HepG2 (cell line): ENCODE data around the gene NALCN. TPM values are rescaled to one million over a fixed set of nuclear protein-coding genes. Genes with fewer than 3 reads are reported as not detected.

ENCODE experiments used
- ATAC-seq: fragments of 200-7000 bp; cut with Tn5 transposase; 3 replicates; pipeline ENCODE4 v1.9.1; 2020; ENCODE audit warnings: mild to moderate bottlenecking, moderate library complexity
- BruUV-seq: library from RNA; stranded (reverse); fragments of 400-500 nt; replicated peaks from 2 replicates; lab custom pipeline; 2021; lab: Mats Ljungman, UMichigan
- CTCF ChIA-PET: fragments of 300-600 bp; formaldehyde crosslinking; extraction: SDS; loops from one replicate; lab custom pipeline; 2021; ENCODE audit warnings: low total read pairs, inconsistent platforms, low intra/inter-chr PET ratio; lab: Yijun Ruan, JAX
- POLR2A ChIA-PET: fragments of 350-600 bp; sonication (Branson Sonifier 250); formaldehyde crosslinking; loops from one replicate; lab custom pipeline; 2020; ENCODE audit warnings: antibody characterized with exemption, inconsistent platforms; lab: Yijun Ruan, JAX
- DNase-seq: peaks from one replicate; pipeline ENCODE4 v3.0.0-alpha.2; 2015; ENCODE audit warnings: low spot score
- FAIRE-seq: peaks from 3 replicates; lab custom pipeline; 2011; peaks lifted over from hg19 to GRCh38; lab: Jason Lieb, UNC
- H2AFZ ChIP-seq: one replicate; pipeline ENCODE4 v1.6.1; 2011; ENCODE audit warnings: low read length, inconsistent platforms
- H3K27ac ChIP-seq: fragments of 300-600 bp; 3 replicates; pipeline ENCODE4 v1.8.0; 2011; ENCODE audit warnings: mixed run types, mild to moderate bottlenecking, mixed read lengths, low read length, inconsistent platforms; ENCODE audit not compliant: insufficient read depth; ENCODE audit errors: extremely low read length
- H3K27me3 ChIP-seq, 2 experiments: fragments of 200-600 bp in 1 of 2; 2 replicates in 1 of 2; 3 replicates in 1 of 2; pipeline versions ENCODE4 v1.6.0 to v1.8.0; 2011; ENCODE audit warnings: low read length in 2 of 2, mild to moderate bottlenecking in 2 of 2, moderate library complexity in 2 of 2, inconsistent platforms in 1 of 2; ENCODE audit not compliant: insufficient read depth in 2 of 2, control insufficient read depth in 1 of 2
- H3K36me3 ChIP-seq, 2 experiments: fragments of 200-600 bp in 1 of 2; replicated peaks in 1 of 2; 2 replicates in 1 of 2; 3 replicates in 1 of 2; pipeline versions ENCODE4 v1.5.1 to v1.8.0; 2011; ENCODE audit warnings: low read length in 2 of 2, inconsistent platforms in 1 of 2; ENCODE audit not compliant: insufficient read depth in 2 of 2, control insufficient read depth in 1 of 2
- H3K4me1 ChIP-seq: 2 replicates; pipeline ENCODE4 v1.5.1; 2012; ENCODE audit warnings: low read length, inconsistent platforms; ENCODE audit not compliant: insufficient read depth
- H3K4me2 ChIP-seq: 2 replicates; pipeline ENCODE4 v1.6.0; 2011; ENCODE audit warnings: low read depth, low read length, inconsistent platforms
- H3K4me3 ChIP-seq, 3 experiments: fragments of 200-600 bp in 1 of 3; sonication (generic), shearing (Covaris generic) in 1 of 3; replicated peaks in 1 of 3; 2 replicates each; pipeline ENCODE4 v1.5.1; 2011 to 2016; ENCODE audit warnings: low read length in 3 of 3, inconsistent platforms in 2 of 3, low read depth in 2 of 3, mild to moderate bottlenecking in 2 of 3, control low read depth in 1 of 3, mixed read lengths in 1 of 3; ENCODE audit not compliant: insufficient read depth in 1 of 3
- H3K79me2 ChIP-seq: one replicate; pipeline ENCODE4 v1.6.1; 2011; ENCODE audit warnings: low read length, inconsistent platforms; ENCODE audit not compliant: insufficient read depth
- H3K9ac ChIP-seq: 2 replicates; pipeline ENCODE4 v1.6.0; 2011; ENCODE audit warnings: mild to moderate bottlenecking, low read depth, low read length, inconsistent platforms; ENCODE audit not compliant: insufficient read depth
- H3K9me3 ChIP-seq: 2 replicates; pipeline ENCODE4 v1.5.1; 2012; ENCODE audit warnings: mild to moderate bottlenecking, low read length
- H4K20me1 ChIP-seq: 2 replicates; pipeline ENCODE4 v1.6.0; 2011; ENCODE audit warnings: inconsistent platforms, mild to moderate bottlenecking, low read length, moderate library complexity; ENCODE audit not compliant: insufficient read depth
- AGO2 ChIP-seq: fragments of 200-400 bp; formaldehyde crosslinking; optimal IDR thresholded peaks from 2 replicates; pipeline ENCODE3; 2017; ENCODE audit warnings: mild to moderate bottlenecking, low read depth, low read length, moderate library complexity
- CEBPB ChIP-seq: IDR thresholded peaks from 2 replicates; pipeline ENCODE4 v1.6.1; 2011; ENCODE audit warnings: low read depth, low read length, improper control_type of control experiment, borderline replicate concordance
- ESRRA ChIP-seq: sonication (generic); formaldehyde crosslinking; IDR thresholded peaks from 2 replicates; pipeline ENCODE4 v1.5.1; 2020; ENCODE audit warnings: mild to moderate bottlenecking, low read depth, missing genetic modification reagents
- HDAC1 ChIP-seq: sonication (generic); formaldehyde crosslinking; IDR thresholded peaks from 2 replicates; pipeline ENCODE4 v1.5.1; 2020; ENCODE audit warnings: mild to moderate bottlenecking, missing genetic modification reagents
- MBD4 ChIP-seq: IDR thresholded peaks from 2 replicates; pipeline ENCODE4 v1.6.1; 2012; ENCODE audit warnings: low read length, inconsistent platforms, borderline replicate concordance
- STAT5B ChIP-seq: sonication (generic); formaldehyde crosslinking; IDR thresholded peaks from 2 replicates; pipeline ENCODE4 v1.4.0; 2020; ENCODE audit warnings: missing genetic modification reagents
- ZNF782 ChIP-seq: sonication (generic); formaldehyde crosslinking; IDR thresholded peaks from 2 replicates; pipeline ENCODE4 v1.4.0; 2020; ENCODE audit warnings: missing genetic modification reagents, mild to moderate bottlenecking, borderline replicate concordance
- WGBS: methylation state at CpG from one replicate; pipeline ENCODE4 v1.1.6; 2017; ENCODE audit warnings: low lambda C conversion rate; 5-methylcytosine and 5-hydroxymethylcytosine counted together
- in situ Hi-C: cut with HindIII; loops from 2 replicates; pipeline ENCODE4 v1.10.0; 2017; ENCODE audit warnings: low pct_unique_long_range_greater_than_20kb; ENCODE audit not compliant: extremely low pct_ligation_motif_present
- intact Hi-C: fragments of 100-400 bp; cut with micrococcal nuclease; formaldehyde crosslinking; loops from one replicate; pipeline ENCODE4 v1.10.0; 2022; ENCODE audit not compliant: unreplicated experiment
- polyA plus RNA-seq, 8 experiments: library from polyadenylated mRNA; depleted of rRNA in 3 of 8; stranded (reverse) in 7 of 8; unstranded in 1 of 8; fragments of >200 nt; fragmentation: Illumina TruSeq in 4 of 8; extraction: Trizol in 4 of 8; gene quantifications; 2 replicates each; pipeline versions ENCODE4 v1.2.1 to v1.2.3, GENCODE V29; 2011 to 2016; ENCODE audit warnings: low read depth in 4 of 8, missing spikeins in 1 of 8, mixed read lengths in 1 of 8; ENCODE audit not compliant: insufficient read depth in 1 of 8
- total RNA-seq, 5 experiments: library from RNA; depleted of rRNA; stranded (reverse); fragments of >200 nt; fragmentation: Illumina TruSeq; extraction: Trizol; gene quantifications; 2 replicates each; pipeline ENCODE4 v1.2.3, GENCODE V29; 2016; ENCODE audit warnings: low read depth in 1 of 5

NALCN gene
- total and polyA plus RNA-seq, 2 of the 13 experiments (the other 11 are each of a cell fraction or from before 2014, with no cell fraction given): not detected

GRCh38 chr13:101190337-101190736 lies 226.0 kb downstream of the NALCN start:
- Histone ChIP-seq H4K20me1 (no peaks in the 10 kb centered on the region), H3K9ac (no peak overlapping the region), H3K4me1 (no peaks in the 10 kb centered on the region), H2AFZ (no peak overlapping the region), H3K27me3 (no peaks in the 10 kb centered on the region; a peak in 1 of 5 replicates), H3K36me3 (no peaks in the 10 kb centered on the region), H3K4me3 (no peak overlapping the region), H3K79me2 (no peaks in the 10 kb centered on the region), H3K27ac (no peak overlapping the region), H3K4me2 (no peak overlapping the region), H3K9me3 (no peaks in the 10 kb centered on the region)
- DNase-seq (no peak), ATAC-seq (no peak), FAIRE-seq (no peak)
- no TSS peak for BruUV-seq
- POLR2A ChIA-PET: no interaction called here
- in situ Hi-C loops: no loop called here
- CTCF ChIA-PET: no interaction called here
- intact Hi-C loops: no loop called here
- TF ChIP-seq CEBPB: peak; percentile 62; the same call in 1 of the 2 replicates
- no peak for TF ChIP-seq ESRRA
- WGBS: 5% methylated on average over 3 of the region's 3 CpGs

- no peak overlapping the region for H2AFZ ChIP-seq
- no peaks in the 10 kb centered on the region for H3K4me1 ChIP-seq
- H3K36me3 ChIP-seq: no peaks in the 10 kb centered on the region
- H3K9me3 ChIP-seq: no peaks in the 10 kb centered on the region
- no peak overlapping the region for H3K27ac ChIP-seq
- ATAC-seq: no peak
- intact Hi-C loops (no loop called here), in situ Hi-C loops (no loop called here)
- TF ChIP-seq AGO2: no peak
- TF ChIP-seq ZNF782 (CRISPR knock-in tag): no peak
- TF ChIP-seq STAT5B: no peak
- TF ChIP-seq MBD4: no peak
- TF ChIP-seq HDAC1 (CRISPR knock-in tag): no peak
- H4K20me1 ChIP-seq: no peaks in the 10 kb centered on the region
- ChIA-PET POLR2A (no interaction called here), CTCF (no interaction called here)
- no peak overlapping the region for H3K4me3 ChIP-seq
- peaks cover 0 to 2% of the 10 kb centered on the region in 2 experiments; a peak in 1 of 5 replicates for H3K27me3 ChIP-seq
- no peaks in the 10 kb centered on the region for H3K79me2 ChIP-seq
- H3K9ac ChIP-seq: no peak overlapping the region
- H3K4me2 ChIP-seq: no peak overlapping the region
- 0% methylated on average over 3 of the region's 3 CpGs for WGBS
- no peak for DNase-seq
- no peak for FAIRE-seq
- no TSS peak for BruUV-seq
Measured at GRCh38 chr13:101185606-101186005, 230.7 kb downstream of the NALCN start.
